SK-N-SH treated with all-trans-retinoic acid at 6 μM for 48 hours (cell line): Measurements from ENCODE around the gene PARD3.

Source experiments
- TOX ChIP-seq: fragments of 250-450 bp; sonication (Bioruptor Pico); IDR thresholded peaks from 2 replicates; pipeline ENCODE4 v1.8.0; 2021; ENCODE audit warnings: mild to moderate bottlenecking, moderate library complexity, borderline replicate concordance
- TF ChIP-seq, protein P1 (sequence below): fragments of 250-450 bp; sonication (Bioruptor Pico); IDR thresholded peaks from 2 replicates; pipeline ENCODE4 v1.8.0; 2021; ENCODE audit warnings: low read depth, mild to moderate bottlenecking, moderate library complexity, borderline replicate concordance
- TF ChIP-seq, protein P2 (sequence below): fragments of 250-450 bp; sonication (Bioruptor Pico); IDR thresholded peaks from 2 replicates; pipeline ENCODE4 v1.8.0; 2020; ENCODE audit warnings: mild to moderate bottlenecking, moderate library complexity, borderline replicate concordance

DNA sequence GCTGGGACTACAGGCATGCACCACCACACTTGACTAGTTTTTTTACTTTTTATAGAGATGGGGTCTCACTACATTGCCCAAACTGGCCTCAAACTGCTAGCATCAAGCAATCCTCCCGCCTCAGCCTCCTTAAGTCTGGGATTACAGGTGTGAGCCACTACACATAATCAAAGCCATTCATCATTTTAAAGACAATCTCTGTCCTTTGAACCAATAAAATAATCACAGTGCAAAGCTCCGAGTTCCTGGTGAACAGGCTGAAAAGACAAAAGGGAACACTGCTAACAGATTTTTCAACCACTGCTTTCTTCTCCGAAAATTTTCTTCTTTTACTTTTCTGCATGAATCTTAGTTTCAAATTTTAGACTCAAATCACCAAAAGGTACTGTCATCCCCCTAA lies 58.5 kb downstream of the PARD3 start:
- TF ChIP-seq, protein P1, sequence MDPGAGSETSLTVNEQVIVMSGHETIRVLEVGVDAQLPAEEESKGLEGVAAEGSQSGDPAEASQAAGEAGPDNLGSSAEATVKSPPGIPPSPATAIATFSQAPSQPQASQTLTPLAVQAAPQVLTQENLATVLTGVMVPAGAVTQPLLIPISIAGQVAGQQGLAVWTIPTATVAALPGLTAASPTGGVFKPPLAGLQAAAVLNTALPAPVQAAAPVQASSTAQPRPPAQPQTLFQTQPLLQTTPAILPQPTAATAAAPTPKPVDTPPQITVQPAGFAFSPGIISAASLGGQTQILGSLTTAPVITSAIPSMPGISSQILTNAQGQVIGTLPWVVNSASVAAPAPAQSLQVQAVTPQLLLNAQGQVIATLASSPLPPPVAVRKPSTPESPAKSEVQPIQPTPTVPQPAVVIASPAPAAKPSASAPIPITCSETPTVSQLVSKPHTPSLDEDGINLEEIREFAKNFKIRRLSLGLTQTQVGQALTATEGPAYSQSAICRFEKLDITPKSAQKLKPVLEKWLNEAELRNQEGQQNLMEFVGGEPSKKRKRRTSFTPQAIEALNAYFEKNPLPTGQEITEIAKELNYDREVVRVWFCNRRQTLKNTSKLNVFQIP: no peak
- no peak for TF ChIP-seq TOX (CRISPR knock-in tag)
- TF ChIP-seq, protein P2, sequence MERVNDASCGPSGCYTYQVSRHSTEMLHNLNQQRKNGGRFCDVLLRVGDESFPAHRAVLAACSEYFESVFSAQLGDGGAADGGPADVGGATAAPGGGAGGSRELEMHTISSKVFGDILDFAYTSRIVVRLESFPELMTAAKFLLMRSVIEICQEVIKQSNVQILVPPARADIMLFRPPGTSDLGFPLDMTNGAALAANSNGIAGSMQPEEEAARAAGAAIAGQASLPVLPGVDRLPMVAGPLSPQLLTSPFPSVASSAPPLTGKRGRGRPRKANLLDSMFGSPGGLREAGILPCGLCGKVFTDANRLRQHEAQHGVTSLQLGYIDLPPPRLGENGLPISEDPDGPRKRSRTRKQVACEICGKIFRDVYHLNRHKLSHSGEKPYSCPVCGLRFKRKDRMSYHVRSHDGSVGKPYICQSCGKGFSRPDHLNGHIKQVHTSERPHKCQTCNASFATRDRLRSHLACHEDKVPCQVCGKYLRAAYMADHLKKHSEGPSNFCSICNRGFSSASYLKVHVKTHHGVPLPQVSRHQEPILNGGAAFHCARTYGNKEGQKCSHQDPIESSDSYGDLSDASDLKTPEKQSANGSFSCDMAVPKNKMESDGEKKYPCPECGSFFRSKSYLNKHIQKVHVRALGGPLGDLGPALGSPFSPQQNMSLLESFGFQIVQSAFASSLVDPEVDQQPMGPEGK (CRISPR knock-in tag): no peak
